CD14-positive monocyte (primary cell): ENCODE data around the gene CACNB4. TPM values are rescaled to one million over a fixed set of nuclear protein-coding genes. Genes with fewer than 3 reads are reported as not detected.

Experiments
- DNase-seq, 3 donors: peaks; one replicate each; pipeline ENCODE4 v3.0.0-alpha.2; 2011 to 2022
- H2AFZ ChIP-seq: 2 replicates; pipeline ENCODE4 v1.6.0; 2012; ENCODE audit warnings: mild to moderate bottlenecking, low read depth, low read length, inconsistent platforms; ENCODE audit not compliant: insufficient read depth, poor library complexity, severe bottlenecking
- H3K27ac ChIP-seq, 2 donors: 1 replicate in 1 of 2; 2 replicates in 1 of 2; pipeline ENCODE4 v1.5.1; 2012 to 2013; ENCODE audit warnings: low read length in 2 of 2, control low read depth in 1 of 2, inconsistent platforms in 1 of 2, low read depth in 1 of 2, mild to moderate bottlenecking in 1 of 2
- H3K27me3 ChIP-seq, 2 donors: one replicate each; pipeline versions ENCODE4 v1.6.0 to v1.6.1; 2011 to 2013; ENCODE audit warnings: low read length in 2 of 2; ENCODE audit not compliant: control insufficient read depth in 2 of 2, insufficient read depth in 2 of 2
- H3K36me3 ChIP-seq, 2 donors: replicated peaks in 1 of 2; 1 replicate in 1 of 2; 2 replicates in 1 of 2; pipeline versions ENCODE4 v1.5.1 to v1.6.1; 2012 to 2013; ENCODE audit warnings: low read length in 2 of 2, control low read depth in 1 of 2, inconsistent platforms in 1 of 2, mild to moderate bottlenecking in 1 of 2; ENCODE audit not compliant: insufficient read depth in 2 of 2, control insufficient read depth in 1 of 2
- H3K4me1 ChIP-seq, 2 donors: 1 replicate in 1 of 2; 2 replicates in 1 of 2; pipeline versions ENCODE4 v1.5.1 to v1.6.1; 2012 to 2013; ENCODE audit warnings: low read length in 2 of 2, control low read depth in 1 of 2, inconsistent platforms in 1 of 2, mild to moderate bottlenecking in 1 of 2, moderate library complexity in 1 of 2; ENCODE audit not compliant: insufficient read depth in 2 of 2, control insufficient read depth in 1 of 2
- H3K4me2 ChIP-seq: replicated peaks from 2 replicates; pipeline ENCODE3; 2012; ENCODE audit warnings: low read length, moderate library complexity, mild to moderate bottlenecking; ENCODE audit not compliant: poor library complexity, severe bottlenecking; ENCODE audit errors: extremely low read depth
- H3K4me3 ChIP-seq, 3 experiments: fragments of 200-600 bp in 1 of 3; sonication (generic) in 1 of 3; replicated peaks in 1 of 3; 1 replicate in 2 of 3; 2 replicates in 1 of 3; pipeline ENCODE4 v1.5.1; 2011 to 2013; ENCODE audit warnings: low read length in 3 of 3, mild to moderate bottlenecking in 3 of 3, control low read depth in 2 of 3, low read depth in 2 of 3, inconsistent platforms in 1 of 3, moderate library complexity in 1 of 3
- H3K79me2 ChIP-seq: 2 replicates; pipeline ENCODE4 v1.6.0; 2012; ENCODE audit warnings: mild to moderate bottlenecking, control low read depth, inconsistent platforms, low read length, moderate library complexity; ENCODE audit not compliant: insufficient read depth
- H3K9ac ChIP-seq: 2 replicates; pipeline ENCODE4 v1.6.0; 2017; ENCODE audit warnings: low read length, mild to moderate bottlenecking; ENCODE audit not compliant: insufficient read depth, poor library complexity, severe bottlenecking
- H3K9me3 ChIP-seq, 2 donors: replicated peaks in 1 of 2; 1 replicate in 1 of 2; 2 replicates in 1 of 2; pipeline versions ENCODE4 v1.5.1 to v1.6.1; 2012 to 2013; ENCODE audit warnings: low read length in 2 of 2, control low read depth in 1 of 2; ENCODE audit not compliant: control insufficient read depth in 1 of 2, insufficient read depth in 1 of 2
- H4K20me1 ChIP-seq: 2 replicates; pipeline ENCODE4 v1.6.0; 2012; ENCODE audit warnings: mild to moderate bottlenecking, low read length, control low read depth, moderate library complexity; ENCODE audit not compliant: insufficient read depth
- H3K27ac Mint-ChIP-seq, 7 donors: one replicate each; pipeline ENCODE4 v1.8.0; 2020; ENCODE audit warnings: mild to moderate bottlenecking in 7 of 7, mixed read lengths in 7 of 7, moderate library complexity in 6 of 7, inconsistent platforms in 2 of 7
- H3K27me3 Mint-ChIP-seq, 3 donors: one replicate each; pipeline ENCODE4 v1.8.0; 2021 to 2022; ENCODE audit warnings: low read depth in 3 of 3, mild to moderate bottlenecking in 3 of 3, mixed read lengths in 3 of 3, moderate library complexity in 3 of 3, inconsistent platforms in 1 of 3
- H3K36me3 Mint-ChIP-seq, 2 donors: one replicate each; pipeline ENCODE4 v1.8.0; 2020; ENCODE audit warnings: mixed read lengths in 2 of 2, inconsistent platforms in 1 of 2, mild to moderate bottlenecking in 1 of 2
- H3K4me1 Mint-ChIP-seq: one replicate; pipeline ENCODE4 v1.8.0; 2020; ENCODE audit warnings: mild to moderate bottlenecking, mixed read lengths
- H3K4me3 Mint-ChIP-seq, 2 donors: one replicate each; pipeline ENCODE4 v1.8.0; 2020; ENCODE audit warnings: mild to moderate bottlenecking in 2 of 2, mixed read lengths in 2 of 2, moderate library complexity in 1 of 2
- H3K9me3 Mint-ChIP-seq, 7 donors: one replicate each; pipeline ENCODE4 v1.8.0; 2020 to 2022; ENCODE audit warnings: mixed read lengths in 7 of 7, mild to moderate bottlenecking in 6 of 7, moderate library complexity in 6 of 7, inconsistent platforms in 2 of 7
- CTCF ChIP-seq: fragments of 200-600 bp; IDR thresholded peaks from one replicate; pipeline ENCODE4 v1.8.0; 2022; ENCODE audit warnings: antibody characterized with exemption, mild to moderate bottlenecking
- WGBS: methylation state at CpG from one replicate; pipeline ENCODE4 v1.1.5; 2013; ENCODE audit warnings: missing lambda C conversion rate; ENCODE audit not compliant: insufficient coverage; 5-methylcytosine and 5-hydroxymethylcytosine counted together
- intact Hi-C, 2 donors: fragments of 100-400 bp; cut with micrococcal nuclease; formaldehyde crosslinking; loops; one replicate each; pipeline versions ENCODE4 v1.15.0 to v1.15.1; 2023
- polyA minus RNA-seq: library from RNA; depleted of rRNA, polyadenylated mRNA; stranded (reverse); fragments of >200 nt; gene quantifications from 2 replicates; pipeline ENCODE4 v1.2.3, GENCODE V29; 2012
- polyA plus RNA-seq, 3 donors: library from polyadenylated mRNA; depleted of rRNA in 1 of 3; unstranded in 2 of 3; stranded (reverse) in 1 of 3; fragments of 300-500 nt in 2 of 3; fragments of >200 nt in 1 of 3; fragmentation: Illumina TruSeq in 2 of 3; gene quantifications; 1 replicate in 2 of 3; 2 replicates in 1 of 3; pipeline ENCODE4 v1.2.3, GENCODE V29; 2012 to 2021
- total RNA-seq, 12 experiments: library from RNA in 1 of 12; stranded (reverse) in 1 of 12; fragments of 120-200 nt in 1 of 12; gene quantifications; one replicate each; pipeline ENCODE4 v1.2.4 and lab custom pipeline; 2013 to 2026; ENCODE audit warnings: mixed read lengths in 6 of 12, inconsistent platforms in 1 of 12

Gene CACNB4
- 1.9 TPM for total RNA-seq (2013)
- polyA plus RNA-seq (1 to 10 TPM in 2 of 3 donors, under 1 TPM in 1; 0.44 to 1.9 (median 1.1) TPM), polyA minus RNA-seq (0.64 and 0.83 TPM in 2 replicates), total RNA-seq (lab: John Stamatoyannopoulos, UW) (0.64 to 14.3 (median 4.1) reads per million in 11 experiments)

GRCh38 chr2:152098496-152099366 is at the start of gene CACNB4:
Gene CACNB4 (minus strand): TSS chr2:152099044.
- H3K27me3 Mint-ChIP-seq, result peaks cover 25 to 48% (median 36%) of the 10 kb centered on the region in 3 donors
- peaks cover 5 to 8% of the 10 kb centered on the region in 2 donors for H3K36me3 Mint-ChIP-seq
- H3K4me3 Mint-ChIP-seq, result peak within 1 kb of the TSS; percentile 84 to 94
- H3K9me3 Mint-ChIP-seq, result peaks cover 0 to 18% (median 3%) of the 10 kb centered on the region in 7 donors
- peak within 1 kb of the TSS in 3 of 7 donors; percentile 5 to 84 (median 67) for H3K27ac Mint-ChIP-seq
- H3K36me3 ChIP-seq, result no peaks in the 10 kb centered on the region
- WGBS, result under 1% methylated on average over 53 of the region's 73 CpGs
- H2AFZ ChIP-seq, result peak within 1 kb of the TSS; percentile 86
- H3K27ac ChIP-seq, result no peak within 1 kb of the TSS
- intact Hi-C loops, result loop anchor here in 1 of 2 donors (5.0 kb wide), 1 partner anchor 51 kb away; no protein-coding TSS in a partner anchor
- H3K4me1 ChIP-seq, result peaks cover 20 to 22% of the 10 kb centered on the region in 2 donors
- no peaks in the 10 kb centered on the region for H3K9me3 ChIP-seq
- TF ChIP-seq CTCF, result no peak
- H3K27me3 ChIP-seq, result peaks cover 22 to 41% of the 10 kb centered on the region in 2 donors
- H3K4me2 ChIP-seq, result peak within 1 kb of the TSS; percentile 99
- peak in 1 of 3 donors; percentile 12 for DNase-seq
- H4K20me1 ChIP-seq, result no peaks in the 10 kb centered on the region
- no peaks in the 10 kb centered on the region for H3K79me2 ChIP-seq
- H3K4me1 Mint-ChIP-seq, result peaks cover 27% of the 10 kb centered on the region
- H3K9ac ChIP-seq, result peak within 1 kb of the TSS; percentile 68
- peak within 1 kb of the TSS; percentile 40 to 83 (median 44) for H3K4me3 ChIP-seq

- intact Hi-C loops, result no loop called here
- Histone ChIP-seq H3K9me3 (no peaks in the 10 kb centered on the region), H3K27me3 (no peaks in the 10 kb centered on the region), H4K20me1 (no peaks in the 10 kb centered on the region), H3K27ac (peak overlapping the region in 1 of 2 donors; percentile 13), H3K79me2 (no peaks in the 10 kb centered on the region), H2AFZ (no peak overlapping the region), H3K4me2 (no peak overlapping the region), H3K4me1 (no peaks in the 10 kb centered on the region), H3K36me3 (peaks cover 30 to 56% of the 10 kb centered on the region in 2 donors), H3K4me3 (no peak overlapping the region), H3K9ac (no peak overlapping the region)
- DNase-seq, result no peak
- H3K27me3 Mint-ChIP-seq, result no peaks in the 10 kb centered on the region
- peaks cover 2% of the 10 kb centered on the region for H3K4me1 Mint-ChIP-seq
- no peak overlapping the region for H3K4me3 Mint-ChIP-seq
- H3K9me3 Mint-ChIP-seq, result peaks cover 0 to 2% (median 0%) of the 10 kb centered on the region in 7 donors
- no peak for TF ChIP-seq CTCF
- no CpG with 5 or more reads among the region's 5 CpGs for WGBS
- H3K36me3 Mint-ChIP-seq, result peaks cover 43 to 57% of the 10 kb centered on the region in 2 donors
- peak overlapping the region in 1 of 7 donors; percentile 6 for H3K27ac Mint-ChIP-seq
Observed at GRCh38 chr2:152134488-152135280, 35.8 kb upstream of the CACNB4 start.
